HepG2 (cell line): ENCODE data around the gene PAFAH1B1. TPM values are rescaled to one million over a fixed set of nuclear protein-coding genes. Genes with fewer than 3 reads are reported as not detected.

Experiments
- CHD2 ChIP-seq: IDR thresholded peaks from 2 replicates; pipeline ENCODE4 v1.6.1; 2011; ENCODE audit warnings: low read depth, low read length, improper control_type of control experiment
- FOSL2 ChIP-seq: sonication (generic); formaldehyde crosslinking; IDR thresholded peaks from 2 replicates; pipeline ENCODE4 v1.4.0; 2020; ENCODE audit warnings: missing genetic modification reagents
- FOXK1 ChIP-seq: sonication (generic); formaldehyde crosslinking; IDR thresholded peaks from 2 replicates; pipeline ENCODE4 v1.4.0; 2020; ENCODE audit warnings: low read depth, missing genetic modification reagents, borderline replicate concordance
- KAT8 ChIP-seq: IDR thresholded peaks from 2 replicates; pipeline ENCODE4 v1.6.1; 2016; ENCODE audit warnings: missing genetic modification reagents, missing compliant biosample characterization
- KMT2A ChIP-seq: sonication (generic); formaldehyde crosslinking; IDR thresholded peaks from 2 replicates; pipeline ENCODE4 v1.4.0; 2020; ENCODE audit warnings: missing genetic modification reagents
- MATR3 ChIP-seq: sonication (generic); formaldehyde crosslinking; IDR thresholded peaks from 2 replicates; pipeline ENCODE4 v1.4.0; 2020; ENCODE audit warnings: missing genetic modification reagents
- MTF2 ChIP-seq: sonication (generic); formaldehyde crosslinking; IDR thresholded peaks from 2 replicates; pipeline ENCODE4 v1.5.0; 2020; ENCODE audit warnings: missing genetic modification reagents, borderline replicate concordance
- RARA ChIP-seq: IDR thresholded peaks from 2 replicates; pipeline ENCODE4 v1.6.1; 2016; ENCODE audit warnings: missing genetic modification reagents, missing compliant biosample characterization
- SPEN ChIP-seq: sonication (generic); formaldehyde crosslinking; IDR thresholded peaks from 2 replicates; pipeline ENCODE4 v1.5.1; 2020; ENCODE audit warnings: low read depth, mild to moderate bottlenecking, missing genetic modification reagents
- TP53 ChIP-seq: sonication (generic); formaldehyde crosslinking; conservative IDR thresholded peaks from 2 replicates; pipeline ENCODE4 v1.4.0; 2020; ENCODE audit warnings: missing genetic modification reagents
- TRIM24 ChIP-seq: sonication (generic); formaldehyde crosslinking; IDR thresholded peaks from 2 replicates; pipeline ENCODE4 v1.8.0; 2022; ENCODE audit warnings: mild to moderate bottlenecking, missing genetic modification reagents
- ZNF232 ChIP-seq: sonication (generic); formaldehyde crosslinking; IDR thresholded peaks from 2 replicates; pipeline ENCODE4 v1.4.0; 2020; ENCODE audit warnings: missing genetic modification reagents, borderline replicate concordance
- ZNF382 ChIP-seq: sonication (generic); formaldehyde crosslinking; IDR thresholded peaks from 2 replicates; pipeline ENCODE4 v1.5.0; 2020; ENCODE audit warnings: missing genetic modification reagents, mild to moderate bottlenecking, borderline replicate concordance
- ZNF777 ChIP-seq: sonication (generic); formaldehyde crosslinking; IDR thresholded peaks from 2 replicates; pipeline ENCODE4 v1.4.0; 2020; ENCODE audit warnings: missing genetic modification reagents
- polyA plus RNA-seq, 8 experiments: library from polyadenylated mRNA; depleted of rRNA in 3 of 8; stranded (reverse) in 7 of 8; unstranded in 1 of 8; fragments of >200 nt; fragmentation: Illumina TruSeq in 4 of 8; extraction: Trizol in 4 of 8; gene quantifications; 2 replicates each; pipeline versions ENCODE4 v1.2.1 to v1.2.3, GENCODE V29; 2011 to 2016; ENCODE audit warnings: low read depth in 4 of 8, missing spikeins in 1 of 8, mixed read lengths in 1 of 8; ENCODE audit not compliant: insufficient read depth in 1 of 8
- total RNA-seq, 5 experiments: library from RNA; depleted of rRNA; stranded (reverse); fragments of >200 nt; fragmentation: Illumina TruSeq; extraction: Trizol; gene quantifications; 2 replicates each; pipeline ENCODE4 v1.2.3, GENCODE V29; 2016; ENCODE audit warnings: low read depth in 1 of 5
- TF ChIP-seq, protein P1 (sequence below): sonication (generic); formaldehyde crosslinking; IDR thresholded peaks from 2 replicates; pipeline ENCODE4 v1.5.0; 2020; ENCODE audit warnings: mild to moderate bottlenecking, missing genetic modification reagents, borderline replicate concordance
- TF ChIP-seq, protein P2 (sequence below): sonication (generic); formaldehyde crosslinking; IDR thresholded peaks from 2 replicates; pipeline ENCODE4 v1.4.0; 2020; ENCODE audit warnings: mild to moderate bottlenecking, missing genetic modification reagents
- TF ChIP-seq, protein P3 (sequence below): IDR thresholded peaks from 2 replicates; pipeline ENCODE4 v1.6.1; 2016; ENCODE audit warnings: mild to moderate bottlenecking
- TF ChIP-seq, protein P4 (sequence below): sonication (generic); formaldehyde crosslinking; IDR thresholded peaks from 2 replicates; pipeline ENCODE4 v1.8.1; 2023; ENCODE audit warnings: mild to moderate bottlenecking, missing genetic modification reagents, borderline replicate concordance

The PAFAH1B1 gene
- total and polyA plus RNA-seq, 2 of the 13 experiments (the other 11 are each of a cell fraction or from before 2014, with no cell fraction given) = 46.0 to 64.9 TPM

DNA sequence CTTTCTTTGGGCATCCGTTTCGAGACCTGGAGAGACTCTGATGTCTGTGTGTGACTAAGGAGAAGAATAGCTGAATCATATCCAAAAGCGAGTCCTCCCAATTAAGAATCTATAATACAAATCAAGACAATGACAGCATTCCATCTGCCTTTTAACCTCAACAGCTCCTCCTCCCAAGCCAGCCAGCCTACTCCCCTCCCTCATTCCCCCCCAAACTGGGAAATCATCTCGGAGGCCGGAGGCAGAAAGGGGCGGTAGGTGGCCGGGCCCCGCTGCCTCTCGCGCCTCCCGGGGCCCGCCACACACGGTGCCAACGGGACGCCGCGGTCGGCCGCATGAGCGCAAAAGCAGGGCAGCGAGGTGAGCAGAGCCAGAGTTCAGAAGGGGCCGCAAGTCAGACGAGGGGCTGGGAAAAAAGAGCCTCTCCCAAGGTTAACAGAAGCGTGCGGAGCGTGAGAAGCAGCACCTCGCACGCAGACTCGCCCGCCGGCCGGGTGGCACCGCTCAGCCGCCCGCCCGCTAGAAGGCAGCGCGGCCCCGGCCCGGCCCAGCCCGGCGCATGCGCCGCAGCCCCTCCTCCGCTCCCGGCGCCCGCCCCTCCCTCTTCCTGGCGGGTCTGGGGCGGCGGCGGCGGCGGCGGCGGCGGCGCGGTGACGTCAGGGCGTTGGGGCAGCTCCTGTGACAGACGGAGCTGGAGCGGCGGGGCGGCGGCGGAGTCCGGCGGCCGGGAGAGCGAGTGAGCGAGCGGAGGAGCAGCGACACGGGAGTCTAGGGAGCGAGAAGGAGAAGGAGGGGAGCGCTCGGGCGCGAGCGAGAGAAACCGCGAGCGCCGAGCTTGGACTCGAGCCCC is at the start of gene PAFAH1B1 (continued):
- TF ChIP-seq, protein P1, sequence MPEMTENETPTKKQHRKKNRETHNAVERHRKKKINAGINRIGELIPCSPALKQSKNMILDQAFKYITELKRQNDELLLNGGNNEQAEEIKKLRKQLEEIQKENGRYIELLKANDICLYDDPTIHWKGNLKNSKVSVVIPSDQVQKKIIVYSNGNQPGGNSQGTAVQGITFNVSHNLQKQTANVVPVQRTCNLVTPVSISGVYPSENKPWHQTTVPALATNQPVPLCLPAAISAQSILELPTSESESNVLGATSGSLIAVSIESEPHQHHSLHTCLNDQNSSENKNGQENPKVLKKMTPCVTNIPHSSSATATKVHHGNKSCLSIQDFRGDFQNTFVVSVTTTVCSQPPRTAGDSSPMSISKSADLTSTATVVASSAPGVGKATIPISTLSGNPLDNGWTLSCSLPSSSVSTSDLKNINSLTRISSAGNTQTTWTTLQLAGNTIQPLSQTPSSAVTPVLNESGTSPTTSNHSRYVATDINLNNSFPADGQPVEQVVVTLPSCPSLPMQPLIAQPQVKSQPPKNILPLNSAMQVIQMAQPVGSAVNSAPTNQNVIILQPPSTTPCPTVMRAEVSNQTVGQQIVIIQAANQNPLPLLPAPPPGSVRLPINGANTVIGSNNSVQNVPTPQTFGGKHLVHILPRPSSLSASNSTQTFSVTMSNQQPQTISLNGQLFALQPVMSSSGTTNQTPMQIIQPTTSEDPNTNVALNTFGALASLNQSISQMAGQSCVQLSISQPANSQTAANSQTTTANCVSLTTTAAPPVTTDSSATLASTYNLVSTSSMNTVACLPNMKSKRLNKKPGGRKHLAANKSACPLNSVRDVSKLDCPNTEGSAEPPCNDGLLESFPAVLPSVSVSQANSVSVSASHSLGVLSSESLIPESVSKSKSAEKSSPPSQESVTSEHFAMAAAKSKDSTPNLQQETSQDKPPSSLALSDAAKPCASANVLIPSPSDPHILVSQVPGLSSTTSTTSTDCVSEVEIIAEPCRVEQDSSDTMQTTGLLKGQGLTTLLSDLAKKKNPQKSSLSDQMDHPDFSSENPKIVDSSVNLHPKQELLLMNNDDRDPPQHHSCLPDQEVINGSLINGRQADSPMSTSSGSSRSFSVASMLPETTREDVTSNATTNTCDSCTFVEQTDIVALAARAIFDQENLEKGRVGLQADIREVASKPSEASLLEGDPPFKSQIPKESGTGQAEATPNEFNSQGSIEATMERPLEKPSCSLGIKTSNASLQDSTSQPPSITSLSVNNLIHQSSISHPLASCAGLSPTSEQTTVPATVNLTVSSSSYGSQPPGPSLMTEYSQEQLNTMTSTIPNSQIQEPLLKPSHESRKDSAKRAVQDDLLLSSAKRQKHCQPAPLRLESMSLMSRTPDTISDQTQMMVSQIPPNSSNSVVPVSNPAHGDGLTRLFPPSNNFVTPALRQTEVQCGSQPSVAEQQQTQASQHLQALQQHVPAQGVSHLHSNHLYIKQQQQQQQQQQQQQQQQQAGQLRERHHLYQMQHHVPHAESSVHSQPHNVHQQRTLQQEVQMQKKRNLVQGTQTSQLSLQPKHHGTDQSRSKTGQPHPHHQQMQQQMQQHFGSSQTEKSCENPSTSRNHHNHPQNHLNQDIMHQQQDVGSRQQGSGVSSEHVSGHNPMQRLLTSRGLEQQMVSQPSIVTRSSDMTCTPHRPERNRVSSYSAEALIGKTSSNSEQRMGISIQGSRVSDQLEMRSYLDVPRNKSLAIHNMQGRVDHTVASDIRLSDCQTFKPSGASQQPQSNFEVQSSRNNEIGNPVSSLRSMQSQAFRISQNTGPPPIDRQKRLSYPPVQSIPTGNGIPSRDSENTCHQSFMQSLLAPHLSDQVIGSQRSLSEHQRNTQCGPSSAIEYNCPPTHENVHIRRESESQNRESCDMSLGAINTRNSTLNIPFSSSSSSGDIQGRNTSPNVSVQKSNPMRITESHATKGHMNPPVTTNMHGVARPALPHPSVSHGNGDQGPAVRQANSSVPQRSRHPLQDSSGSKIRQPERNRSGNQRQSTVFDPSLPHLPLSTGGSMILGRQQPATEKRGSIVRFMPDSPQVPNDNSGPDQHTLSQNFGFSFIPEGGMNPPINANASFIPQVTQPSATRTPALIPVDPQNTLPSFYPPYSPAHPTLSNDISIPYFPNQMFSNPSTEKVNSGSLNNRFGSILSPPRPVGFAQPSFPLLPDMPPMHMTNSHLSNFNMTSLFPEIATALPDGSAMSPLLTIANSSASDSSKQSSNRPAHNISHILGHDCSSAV (CRISPR knock-in tag) = no peak
- TF ChIP-seq ZNF382 (CRISPR knock-in tag) (no peak), FOSL2 (CRISPR knock-in tag) (peak; percentile 31), CHD2 (no peak), MTF2 (CRISPR knock-in tag) (no peak), SPEN (peak; percentile 75), RARA (no peak), ZNF777 (0 out of 2 replicates have a peak, but pooled peaks have one; percentile 15), MATR3 (CRISPR knock-in tag) (no peak), TRIM24 (CRISPR knock-in tag) (no peak), TP53 (CRISPR knock-in tag) (no peak), ZNF232 (CRISPR knock-in tag) (peak; percentile 67; the same call in 1 of the 2 replicates), FOXK1 (CRISPR knock-in tag) (peak; percentile 23; the same call in 1 of the 2 replicates), KMT2A (peak; percentile 69), KAT8 (peak; percentile 49; the same call in 1 of the 2 replicates)
- TF ChIP-seq, protein P2, sequence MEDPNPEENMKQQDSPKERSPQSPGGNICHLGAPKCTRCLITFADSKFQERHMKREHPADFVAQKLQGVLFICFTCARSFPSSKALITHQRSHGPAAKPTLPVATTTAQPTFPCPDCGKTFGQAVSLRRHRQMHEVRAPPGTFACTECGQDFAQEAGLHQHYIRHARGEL (CRISPR knock-in tag) = no peak
- TF ChIP-seq, protein P3, sequence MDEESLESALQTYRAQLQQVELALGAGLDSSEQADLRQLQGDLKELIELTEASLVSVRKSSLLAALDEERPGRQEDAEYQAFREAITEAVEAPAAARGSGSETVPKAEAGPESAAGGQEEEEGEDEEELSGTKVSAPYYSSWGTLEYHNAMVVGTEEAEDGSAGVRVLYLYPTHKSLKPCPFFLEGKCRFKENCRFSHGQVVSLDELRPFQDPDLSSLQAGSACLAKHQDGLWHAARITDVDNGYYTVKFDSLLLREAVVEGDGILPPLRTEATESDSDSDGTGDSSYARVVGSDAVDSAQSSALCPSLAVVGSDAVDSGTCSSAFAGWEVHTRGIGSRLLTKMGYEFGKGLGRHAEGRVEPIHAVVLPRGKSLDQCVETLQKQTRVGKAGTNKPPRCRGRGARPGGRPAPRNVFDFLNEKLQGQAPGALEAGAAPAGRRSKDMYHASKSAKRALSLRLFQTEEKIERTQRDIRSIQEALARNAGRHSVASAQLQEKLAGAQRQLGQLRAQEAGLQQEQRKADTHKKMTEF (CRISPR knock-in tag) = no peak; the same call in 1 of the 2 replicates
- TF ChIP-seq, protein P4, sequence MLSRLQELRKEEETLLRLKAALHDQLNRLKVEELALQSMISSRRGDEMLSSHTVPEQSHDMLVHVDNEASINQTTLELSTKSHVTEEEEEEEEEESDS (CRISPR knock-in tag) = no peak
